ENCODE data around the gene ZFAND4. TPM values are rescaled to one million over a fixed set of nuclear protein-coding genes. Genes with fewer than 3 reads are reported as not detected.

The ZFAND4 gene
- total RNA-seq, 1 experiment from 2014 or later: 17.2 TPM

- H4K8ac ChIP-seq (replicated peaks; ENCODE audit: insufficient read length, low read depth, low read length): no peak overlapping the region
- no peak overlapping the region for H2AK5ac ChIP-seq (ENCODE audit: insufficient read length, low read length)
- DNase-seq: no peak
- H3K9me3 ChIP-seq (ENCODE audit: control insufficient read depth, low read depth, low read length): no peaks in the 10 kb centered on the region
- no CpG with 5 or more reads among the region's 1 CpG for WGBS (ENCODE audit: extremely low coverage, insufficient read length, low lambda C conversion rate)
- no peak overlapping the region for H3K23ac ChIP-seq (ENCODE audit: insufficient read length, low read depth, low read length)
- no peak overlapping the region for H2BK120ac ChIP-seq (ENCODE audit: low read depth, low read length, poor library complexity, severe bottlenecking)
- no peak overlapping the region for H4K91ac ChIP-seq (ENCODE audit: insufficient read length, low read depth, low read length)
- H3K36me3 Mint-ChIP-seq (ENCODE audit: insufficient read depth in 1 of 3, low read depth in 3 of 3): peaks cover 0 to 5% (median 0%) of the 10 kb centered on the region in 3 experiments; a peak in 1 of 7 replicates
- no peak overlapping the region for H2BK12ac ChIP-seq (ENCODE audit: insufficient read length, low read depth, low read length)
- H4K20me1 ChIP-seq (ENCODE audit: control insufficient read depth, insufficient read depth, insufficient read length): no peaks in the 10 kb centered on the region
- H2BK5ac ChIP-seq (ENCODE audit: insufficient read length, low read length): no peak overlapping the region
- no peak overlapping the region for H3K14ac ChIP-seq (ENCODE audit: insufficient read depth, low read length)
- no peak overlapping the region for H3K4me2 ChIP-seq (ENCODE audit: insufficient read depth, insufficient read length, low read length)
- H3K4ac ChIP-seq (ENCODE audit: low read depth, low read length): no peak overlapping the region
- H3K18ac ChIP-seq (ENCODE audit: insufficient read length, low read depth, low read length): no peak overlapping the region
- H3K27me3 Mint-ChIP-seq (ENCODE audit: low read depth): no peaks in the 10 kb centered on the region
- no peak overlapping the region for H3K56ac ChIP-seq (ENCODE audit: insufficient read length, low read depth, low read length)
- no peak overlapping the region for H3K9ac ChIP-seq (ENCODE audit: extremely low read depth, insufficient read length, low read length)
- no peak for TF ChIP-seq CTCF (conservative IDR thresholded peaks at IDR 0.05)
- H3K4me1 ChIP-seq (ENCODE audit: insufficient read depth, low read length): no peaks in the 10 kb centered on the region
- no peaks in the 10 kb centered on the region for H3K27me3 ChIP-seq (ENCODE audit: insufficient read depth, low read length)
- H3K23me2 ChIP-seq (ENCODE audit: insufficient read length, low read depth, low read length, poor library complexity, severe bottlenecking): no peaks in the 10 kb centered on the region
- no peaks in the 10 kb centered on the region for H3K79me1 ChIP-seq (ENCODE audit: insufficient read depth, low read depth, low read length, poor library complexity, severe bottlenecking)
- no peak overlapping the region for H4K5ac ChIP-seq (ENCODE audit: insufficient read length, low read depth, low read length)
- no peak overlapping the region for H2BK20ac ChIP-seq (ENCODE audit: low read depth, low read length, poor library complexity, severe bottlenecking)
- peaks cover 5 to 10% of the 10 kb centered on the region in 2 experiments for H3K4me1 Mint-ChIP-seq
- H3T11ph ChIP-seq (ENCODE audit: low read length): no peak overlapping the region
- H2BK15ac ChIP-seq (ENCODE audit: low read depth, low read length): no peak overlapping the region
- H3K27ac Mint-ChIP-seq: no peak overlapping the region
- H3K9me3 Mint-ChIP-seq: peaks cover 4 to 5% of the 10 kb centered on the region in 2 experiments; a peak in 3 of 5 replicates
- H3K79me2 ChIP-seq (ENCODE audit: insufficient read depth, low read length): no peaks in the 10 kb centered on the region
- no peak overlapping the region for H2AFZ ChIP-seq (ENCODE audit: low read length)
- no peak overlapping the region for H3K4me3 Mint-ChIP-seq
- no peak overlapping the region for H3K27ac ChIP-seq (ENCODE audit: insufficient read length, low read depth, low read length)
Observed at GRCh38 chr10:45582386-45582781, 90.2 kb downstream of the ZFAND4 start.

All from H9 (cell line).